Measurements from ENCODE around the gene ZNF837. TPM values are rescaled to one million over a fixed set of nuclear protein-coding genes. Genes with fewer than 3 reads are reported as not detected.
"Not testable (repeated sequence)": the region's sequence is repeated elsewhere in the genome, so short reads cannot be mapped to it uniquely, and the experiment has no call there.

Gene ZNF837
- polyA plus RNA-seq, 1 donor = 4.3 TPM

- H3K9me3 ChIP-seq (ENCODE audit: control insufficient read depth, low read depth, low read length) = no peaks in the 10 kb centered on the region
- no peaks in the 10 kb centered on the region for H3K27me3 ChIP-seq (ENCODE audit: control insufficient read depth, insufficient read depth, low read length)
- DNase-seq = peak in 1 of 2 donors; percentile 64
- H3K4me3 ChIP-seq (ENCODE audit: low read length) = peak overlapping the region; percentile 64
- peaks cover 26% of the 10 kb centered on the region for H3K4me1 ChIP-seq (ENCODE audit: control insufficient read depth, insufficient read depth, low read length)
- WGBS (ENCODE audit: insufficient coverage, low lambda C conversion rate) = no CpG with 5 or more reads among the region's 36 CpGs
- peaks cover 13% of the 10 kb centered on the region for H3K36me3 ChIP-seq (ENCODE audit: control insufficient read depth, insufficient read depth, low read length)
- H3K27ac ChIP-seq (ENCODE audit: low read length) = peak overlapping the region; percentile 94
These were observed 5.2 kb upstream of the ZNF837 start for GRCh38 chr19:58385891-58386575.

GRCh38 chr19:58385313-58385890 is 4.6 kb upstream of the ZNF837 start:
- peaks cover 26% of the 10 kb centered on the region for H3K4me1 ChIP-seq (ENCODE audit: control insufficient read depth, insufficient read depth, low read length)
- WGBS (ENCODE audit: insufficient coverage, low lambda C conversion rate) = no CpG with 5 or more reads among the region's 9 CpGs
- H3K27ac ChIP-seq (ENCODE audit: low read length) = peak overlapping the region; percentile 94

GRCh38 chr19:58382997-58383603 is 2.3 kb upstream of the ZNF837 start:
- H3K9me3 ChIP-seq (ENCODE audit: control insufficient read depth, low read depth, low read length) = no peaks in the 10 kb centered on the region
- peaks cover 34% of the 10 kb centered on the region for H3K4me1 ChIP-seq (ENCODE audit: control insufficient read depth, insufficient read depth, low read length)
- no CpG with 5 or more reads among the region's 6 CpGs for WGBS (ENCODE audit: insufficient coverage, low lambda C conversion rate)
- H3K36me3 ChIP-seq (ENCODE audit: control insufficient read depth, insufficient read depth, low read length) = no peaks in the 10 kb centered on the region
- no peak overlapping the region for H3K4me3 ChIP-seq (ENCODE audit: low read length)
- no peaks in the 10 kb centered on the region for H3K27me3 ChIP-seq (ENCODE audit: control insufficient read depth, insufficient read depth, low read length)
- no peak overlapping the region for H3K27ac ChIP-seq (ENCODE audit: low read length)
- DNase-seq = no peak

More at GRCh38 chr19:58385313-58385890, 4.6 kb upstream of the ZNF837 start:
- Histone ChIP-seq H3K27me3 (ENCODE audit: control insufficient read depth, insufficient read depth, low read length) (no peaks in the 10 kb centered on the region), H3K4me3 (ENCODE audit: low read length) (peak overlapping the region; percentile 64), H3K36me3 (ENCODE audit: control insufficient read depth, insufficient read depth, low read length) (peaks cover 7% of the 10 kb centered on the region), H3K9me3 (ENCODE audit: control insufficient read depth, low read depth, low read length) (no peaks in the 10 kb centered on the region)
- DNase-seq = no peak

- Histone ChIP-seq H3K27ac (ENCODE audit: low read length) (peak overlapping the region; percentile 86), H3K4me3 (ENCODE audit: low read length) (peak overlapping the region; percentile 58), H3K9me3 (ENCODE audit: control insufficient read depth, low read depth, low read length) (no peaks in the 10 kb centered on the region), H3K27me3 (ENCODE audit: control insufficient read depth, insufficient read depth, low read length) (no peaks in the 10 kb centered on the region), H3K36me3 (ENCODE audit: control insufficient read depth, insufficient read depth, low read length) (no peaks in the 10 kb centered on the region), H3K4me1 (ENCODE audit: control insufficient read depth, insufficient read depth, low read length) (peaks cover 30% of the 10 kb centered on the region)
- DNase-seq = no peak
- no CpG with 5 or more reads among the region's 26 CpGs for WGBS (ENCODE audit: insufficient coverage, low lambda C conversion rate)
These were observed 806 bp upstream of the ZNF837 start for GRCh38 chr19:58381460-58382212.

- no CpG with 5 or more reads among the region's 24 CpGs for WGBS (ENCODE audit: insufficient coverage, low lambda C conversion rate)
- Histone ChIP-seq H3K27ac (ENCODE audit: low read length) (peak overlapping the region; percentile 86), H3K4me3 (ENCODE audit: low read length) (peak overlapping the region; percentile 58), H3K36me3 (ENCODE audit: control insufficient read depth, insufficient read depth, low read length) (no peaks in the 10 kb centered on the region), H3K4me1 (ENCODE audit: control insufficient read depth, insufficient read depth, low read length) (peaks cover 19% of the 10 kb centered on the region), H3K27me3 (ENCODE audit: control insufficient read depth, insufficient read depth, low read length) (no peaks in the 10 kb centered on the region), H3K9me3 (ENCODE audit: control insufficient read depth, low read depth, low read length) (no peaks in the 10 kb centered on the region)
- DNase-seq = peak in 1 of 2 donors; percentile 53
These were observed 681 bp downstream of the ZNF837 start for GRCh38 chr19:58380037-58380661.

GRCh38 chr19:58379246-58379645 is 1.6 kb downstream of the ZNF837 start:
- H3K27me3 ChIP-seq (ENCODE audit: control insufficient read depth, insufficient read depth, low read length) = no peaks in the 10 kb centered on the region
- H3K36me3 ChIP-seq (ENCODE audit: control insufficient read depth, insufficient read depth, low read length) = no peaks in the 10 kb centered on the region
- no peak for DNase-seq
- no CpG with 5 or more reads among the region's 6 CpGs for WGBS (ENCODE audit: insufficient coverage, low lambda C conversion rate)
- no peak overlapping the region for H3K4me3 ChIP-seq (ENCODE audit: low read length)
- H3K4me1 ChIP-seq (ENCODE audit: control insufficient read depth, insufficient read depth, low read length) = peaks cover 15% of the 10 kb centered on the region
- H3K9me3 ChIP-seq (ENCODE audit: control insufficient read depth, low read depth, low read length) = no peaks in the 10 kb centered on the region
- H3K27ac ChIP-seq (ENCODE audit: low read length) = no peak overlapping the region

- H3K27ac ChIP-seq (ENCODE audit: low read length) = not testable (repeated sequence)
- peaks cover 11% of the 10 kb centered on the region for H3K4me1 ChIP-seq (ENCODE audit: control insufficient read depth, insufficient read depth, low read length)
- WGBS (ENCODE audit: insufficient coverage, low lambda C conversion rate) = no CpG with 5 or more reads among the region's 7 CpGs
These were observed 4.1 kb downstream of the ZNF837 start for GRCh38 chr19:58376724-58377123.

GRCh38 chr19:58374200-58374599 is 6.6 kb downstream of the ZNF837 start:
- H3K27me3 ChIP-seq (ENCODE audit: control insufficient read depth, insufficient read depth, low read length) = no peaks in the 10 kb centered on the region
- no peak overlapping the region for H3K27ac ChIP-seq (ENCODE audit: low read length)
- WGBS (ENCODE audit: insufficient coverage, low lambda C conversion rate) = 90% methylated on average over 2 of the region's 4 CpGs
- no peak overlapping the region for H3K4me3 ChIP-seq (ENCODE audit: low read length)
- peaks cover 2% of the 10 kb centered on the region for H3K4me1 ChIP-seq (ENCODE audit: control insufficient read depth, insufficient read depth, low read length)
- DNase-seq = no peak
- no peaks in the 10 kb centered on the region for H3K9me3 ChIP-seq (ENCODE audit: control insufficient read depth, low read depth, low read length)
- no peaks in the 10 kb centered on the region for H3K36me3 ChIP-seq (ENCODE audit: control insufficient read depth, insufficient read depth, low read length)

More at GRCh38 chr19:58376724-58377123, 4.1 kb downstream of the ZNF837 start:
- H3K4me3 ChIP-seq (ENCODE audit: low read length); H3K27me3 ChIP-seq (ENCODE audit: control insufficient read depth, insufficient read depth, low read length); DNase-seq; H3K9me3 ChIP-seq (ENCODE audit: control insufficient read depth, low read depth, low read length); H3K36me3 ChIP-seq (ENCODE audit: control insufficient read depth, insufficient read depth, low read length): not testable (repeated sequence)

- no peaks in the 10 kb centered on the region for H3K4me1 ChIP-seq (ENCODE audit: control insufficient read depth, insufficient read depth, low read length)
- WGBS (ENCODE audit: insufficient coverage, low lambda C conversion rate) = no CpG with 5 or more reads among the region's 15 CpGs
- H3K4me3 ChIP-seq (ENCODE audit: low read length) = no peak overlapping the region
- H3K36me3 ChIP-seq (ENCODE audit: control insufficient read depth, insufficient read depth, low read length) = no peaks in the 10 kb centered on the region
- H3K27ac ChIP-seq (ENCODE audit: low read length) = no peak overlapping the region
- no peak for DNase-seq
- peaks cover 11% of the 10 kb centered on the region for H3K9me3 ChIP-seq (ENCODE audit: control insufficient read depth, low read depth, low read length)
- H3K27me3 ChIP-seq (ENCODE audit: control insufficient read depth, insufficient read depth, low read length) = peaks cover 8% of the 10 kb centered on the region
These were observed 8.3 kb downstream of the ZNF837 start for GRCh38 chr19:58372311-58373133.
